SH-SY5Y (cell line): ENCODE data around the gene PRM2.

ENCODE experiments used
- GATA2 ChIP-seq: IDR thresholded peaks from 2 replicates; pipeline ENCODE4 v1.6.1; 2011; ENCODE audit warnings: mild to moderate bottlenecking, low read depth, low read length
- GATA3 ChIP-seq: IDR thresholded peaks from 2 replicates; pipeline ENCODE4 v1.6.1; 2011; ENCODE audit warnings: low read depth, mild to moderate bottlenecking, low read length, moderate library complexity

- TF ChIP-seq GATA2 = no peak
- no peak for TF ChIP-seq GATA3
These were observed 36.6 kb upstream of the PRM2 start for GRCh38 chr16:11312718-11313492.
